NCI-H2196 treated with DMSO at 0.1 percent for 48 hours (cell line): ENCODE measurements around the gene TRIM54.
"Not testable (repeated sequence)": the region's sequence is repeated elsewhere in the genome, so short reads cannot be mapped to it uniquely, and the experiment has no call there.

ENCODE experiments used
- DNase-seq: peaks from one replicate; lab custom pipeline; 2025; ENCODE audit not compliant: unreplicated experiment; lab: John Stamatoyannopoulos, UW

TRIM54 gene

DNA sequence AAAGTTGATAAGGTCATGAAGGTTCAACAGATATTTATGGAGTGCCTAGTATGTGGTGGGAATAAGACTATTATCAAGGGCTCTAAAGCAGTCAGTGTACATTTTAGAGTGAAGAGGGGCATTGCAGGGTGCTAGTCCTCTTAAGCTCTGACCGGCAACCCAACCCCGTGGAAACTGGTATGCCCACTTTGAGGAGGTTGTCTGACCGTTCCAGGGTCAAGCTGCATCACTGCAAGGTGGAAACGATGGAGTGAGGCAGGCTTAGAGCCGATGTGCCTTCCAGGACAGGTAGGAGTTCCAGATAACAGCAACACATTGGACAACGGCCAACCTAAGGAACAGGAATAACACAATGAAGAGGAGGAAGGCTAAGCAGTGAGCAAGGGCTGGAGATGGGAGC is 27.4 kb downstream of the TRIM54 start:
- no peak for DNase-seq

DNA sequence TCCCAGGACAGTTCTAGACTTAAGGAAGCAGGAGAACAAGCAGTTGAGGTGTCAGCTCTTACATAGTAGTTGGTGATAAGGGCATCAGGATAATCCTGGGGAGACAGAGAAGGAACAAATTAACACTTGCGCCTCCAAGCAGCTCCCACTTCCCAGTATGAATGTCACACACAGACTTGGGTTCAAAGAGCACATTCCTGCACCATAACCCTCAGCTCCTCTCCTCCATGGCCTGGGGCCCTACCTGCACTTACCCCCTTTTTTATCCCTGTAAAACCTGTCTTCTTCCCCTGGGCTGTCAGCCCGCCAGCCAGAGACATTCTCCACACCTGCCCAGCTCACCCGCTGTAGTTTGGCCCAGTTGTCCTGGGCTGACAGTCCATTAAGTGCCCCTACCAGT is 29.9 kb downstream of the TRIM54 start:
- DNase-seq = no peak

DNA sequence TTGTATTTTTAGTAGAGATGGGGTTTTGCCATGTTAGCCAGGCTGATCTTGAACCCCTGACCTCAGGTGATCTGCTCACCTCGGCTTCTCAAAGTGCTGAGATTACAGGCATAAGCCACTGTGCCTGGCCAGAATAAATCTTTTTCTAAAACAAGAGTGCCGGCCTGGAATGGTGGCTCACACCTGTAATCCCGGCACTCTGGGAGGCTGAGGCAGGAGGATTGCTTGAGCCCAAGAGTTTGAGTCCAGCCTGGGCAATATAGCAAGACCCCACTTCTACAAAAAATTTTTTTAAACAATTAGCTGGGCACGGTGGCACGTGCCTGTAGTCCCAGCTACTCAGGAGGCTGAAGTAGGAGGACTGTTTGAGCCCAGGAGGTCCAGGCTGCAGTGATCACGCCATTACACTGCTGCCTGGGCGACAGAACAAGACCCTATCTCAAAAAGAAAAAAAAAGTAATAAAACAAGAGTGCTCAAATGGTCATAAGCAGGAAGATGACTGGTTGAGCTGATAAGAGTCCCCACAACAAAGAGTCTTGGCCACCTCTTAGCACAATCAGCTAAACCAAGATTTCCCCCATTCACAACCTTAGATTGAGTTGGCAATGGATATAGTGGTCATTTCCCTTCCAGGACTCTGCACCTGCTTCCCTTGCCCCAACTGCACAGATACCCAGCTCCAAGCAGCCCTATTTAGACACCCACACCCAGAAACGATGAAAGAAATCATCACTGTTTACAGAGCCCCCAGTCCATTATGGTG is 31.8 kb downstream of the TRIM54 start:
- no peak for DNase-seq

- no peak for DNase-seq
These were observed 32.5 kb downstream of the TRIM54 start for GRCh38 chr2:27314709-27315108.

GRCh38 chr2:27315122-27315521 is 32.9 kb downstream of the TRIM54 start:
- no peak for DNase-seq

GRCh38 chr2:27316655-27317412 is 34.6 kb downstream of the TRIM54 start:
- DNase-seq = peak; percentile 61

DNA sequence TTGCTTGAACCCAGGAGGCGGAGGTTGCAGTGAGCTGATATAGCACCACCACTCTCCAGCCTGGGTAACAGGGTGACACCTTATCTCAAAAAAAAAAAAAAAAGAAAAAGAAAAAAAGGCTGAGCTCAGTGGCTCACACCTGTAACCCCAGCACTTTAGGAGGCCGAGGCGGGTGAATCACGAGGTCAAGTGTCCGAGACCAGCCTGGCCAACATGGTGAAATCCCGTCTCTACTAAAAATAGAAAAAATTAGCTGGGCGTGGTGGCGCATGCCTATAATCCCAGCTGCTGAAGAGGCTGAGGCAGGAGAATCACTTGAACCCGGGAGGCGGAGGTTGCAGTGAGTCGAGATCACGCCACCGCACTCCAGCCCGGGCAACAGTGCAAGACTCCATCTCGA is 37.6 kb downstream of the TRIM54 start:
- DNase-seq = not testable (repeated sequence)

GRCh38 chr2:27320958-27321543 is 38.8 kb downstream of the TRIM54 start:
- DNase-seq = peak; percentile 87

DNA sequence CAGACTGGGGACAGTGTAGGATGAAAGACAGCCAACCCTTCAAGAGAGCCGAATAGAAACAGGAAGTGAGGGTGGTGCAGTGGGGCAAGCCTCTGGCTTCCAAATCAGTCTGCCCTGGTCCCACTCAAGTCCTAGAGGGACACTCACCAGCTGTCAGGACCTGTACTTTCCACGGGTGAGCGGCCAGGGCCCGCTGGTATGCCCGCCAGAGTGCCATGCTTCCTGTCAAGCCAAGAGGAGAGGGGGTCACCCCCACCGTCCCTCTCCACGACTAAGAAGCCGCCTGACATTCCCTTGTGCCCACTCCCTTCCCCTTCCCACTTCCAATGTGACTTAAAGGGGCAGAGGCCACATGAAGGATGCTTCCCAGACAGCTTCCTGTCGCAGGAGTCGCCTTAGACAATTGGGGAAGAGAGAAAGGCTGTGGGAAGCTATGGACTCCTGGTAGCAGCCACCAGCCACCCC is 40.1 kb downstream of the TRIM54 start:
- no peak for DNase-seq

GRCh38 chr2:27322766-27323595 is 40.8 kb downstream of the TRIM54 start, which contains the start of gene MPV17:
Gene MPV17 (minus strand): TSS chr2:27323097. CDS start chr2:27322517, 580 bp downstream.
- DNase-seq = peak; percentile 93

- DNase-seq = no peak
These were observed 41.5 kb downstream of the TRIM54 start for GRCh38 chr2:27323596-27324285.

- DNase-seq = no peak
These were observed 42.5 kb downstream of the TRIM54 start for GRCh38 chr2:27324720-27325119.

- DNase-seq = no peak
These were observed 53.1 kb downstream of the TRIM54 start for GRCh38 chr2:27335311-27335710.

DNA sequence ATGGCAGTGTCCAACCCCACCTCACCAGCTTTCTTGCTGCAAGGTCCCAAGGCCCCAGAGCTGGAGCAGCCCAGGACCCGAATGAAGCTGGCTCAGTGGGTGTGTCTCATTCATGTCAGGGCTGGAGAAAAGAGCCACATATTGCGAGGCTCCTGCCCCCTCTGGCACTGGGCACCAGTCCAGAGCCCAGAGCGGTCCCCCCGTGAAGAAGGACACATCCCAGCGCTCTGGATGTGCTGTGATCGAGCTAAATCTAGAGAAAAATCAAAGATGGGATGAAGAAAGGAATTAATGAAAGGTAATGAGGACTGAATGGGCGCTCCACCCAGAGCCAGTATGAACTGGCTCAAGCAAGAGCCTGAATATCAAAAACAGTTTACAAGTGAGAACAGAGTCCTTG is 53.9 kb downstream of the TRIM54 start:
- DNase-seq = no peak

DNA sequence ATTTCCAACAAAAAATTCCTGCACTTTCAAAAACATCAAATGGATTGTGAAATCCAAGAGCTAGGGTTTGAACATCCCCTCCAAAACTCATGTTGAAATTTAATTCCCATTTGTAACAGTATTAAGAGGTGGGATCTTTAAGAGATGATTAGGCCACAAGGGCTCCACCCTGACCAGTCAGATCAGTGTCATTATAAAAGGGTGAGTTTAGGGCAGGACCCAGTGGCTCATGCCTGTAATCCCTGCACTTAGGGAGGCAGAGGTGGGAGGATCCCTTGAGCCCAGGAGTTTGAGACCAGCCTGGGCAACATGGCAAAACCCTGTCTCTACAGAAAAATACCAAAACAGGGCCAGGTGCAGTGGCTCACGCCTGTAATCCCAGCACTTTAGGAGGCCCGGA is 65.4 kb downstream of the TRIM54 start:
- DNase-seq = no peak

- DNase-seq = no peak
These were observed 68.0 kb downstream of the TRIM54 start for GRCh38 chr2:27350106-27350693.

GRCh38 chr2:27351802-27352598 is 69.8 kb downstream of the TRIM54 start:
- no peak for DNase-seq

DNA sequence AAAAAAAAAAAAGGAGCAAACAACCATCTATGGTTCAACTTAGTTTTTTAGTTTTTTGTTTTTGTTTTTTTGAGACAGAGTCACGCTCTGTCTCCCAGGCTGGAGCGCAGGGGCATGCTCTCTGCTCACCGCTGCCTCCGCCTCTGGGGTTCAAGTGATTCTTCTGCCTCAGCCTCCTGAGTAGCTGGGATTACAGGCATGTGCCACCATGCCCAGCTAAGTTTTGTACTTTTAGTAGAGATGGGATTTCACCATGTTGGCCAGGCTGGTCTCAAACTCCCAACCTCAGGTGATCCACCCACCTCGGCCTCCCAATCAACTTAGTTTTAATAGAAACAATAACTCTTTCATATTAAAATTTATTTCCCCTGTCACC is 71.1 kb downstream of the TRIM54 start:
- not testable (repeated sequence) for DNase-seq
